ENCODE measurements around the gene WDR70.
"Not testable (repeated sequence)": the region's sequence is repeated elsewhere in the genome, so short reads cannot be mapped to it uniquely, and the experiment has no call there.

The WDR70 gene

DNA sequence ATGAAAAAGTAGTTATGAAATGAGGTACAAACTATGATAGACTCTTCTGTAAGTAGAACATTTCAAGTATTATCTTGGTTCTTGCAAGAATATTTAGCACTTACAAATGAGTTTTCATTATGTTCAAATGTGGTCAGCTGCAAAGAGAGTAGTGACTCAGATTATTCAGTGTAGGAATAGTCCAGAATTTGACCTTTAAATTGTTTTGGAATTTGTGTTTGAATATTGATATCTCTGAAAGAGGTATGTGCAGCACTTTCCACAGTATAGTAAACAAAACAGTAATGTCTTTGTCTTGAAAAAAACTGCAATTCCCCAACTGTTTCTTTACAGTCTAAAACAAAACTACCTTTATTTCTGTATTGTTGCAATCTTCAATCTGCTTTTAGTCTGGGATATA is 56.1 kb downstream of the WDR70 start:
- TF ChIP-seq, protein P1, sequence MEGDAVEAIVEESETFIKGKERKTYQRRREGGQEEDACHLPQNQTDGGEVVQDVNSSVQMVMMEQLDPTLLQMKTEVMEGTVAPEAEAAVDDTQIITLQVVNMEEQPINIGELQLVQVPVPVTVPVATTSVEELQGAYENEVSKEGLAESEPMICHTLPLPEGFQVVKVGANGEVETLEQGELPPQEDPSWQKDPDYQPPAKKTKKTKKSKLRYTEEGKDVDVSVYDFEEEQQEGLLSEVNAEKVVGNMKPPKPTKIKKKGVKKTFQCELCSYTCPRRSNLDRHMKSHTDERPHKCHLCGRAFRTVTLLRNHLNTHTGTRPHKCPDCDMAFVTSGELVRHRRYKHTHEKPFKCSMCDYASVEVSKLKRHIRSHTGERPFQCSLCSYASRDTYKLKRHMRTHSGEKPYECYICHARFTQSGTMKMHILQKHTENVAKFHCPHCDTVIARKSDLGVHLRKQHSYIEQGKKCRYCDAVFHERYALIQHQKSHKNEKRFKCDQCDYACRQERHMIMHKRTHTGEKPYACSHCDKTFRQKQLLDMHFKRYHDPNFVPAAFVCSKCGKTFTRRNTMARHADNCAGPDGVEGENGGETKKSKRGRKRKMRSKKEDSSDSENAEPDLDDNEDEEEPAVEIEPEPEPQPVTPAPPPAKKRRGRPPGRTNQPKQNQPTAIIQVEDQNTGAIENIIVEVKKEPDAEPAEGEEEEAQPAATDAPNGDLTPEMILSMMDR (IDR thresholded peaks at IDR 0.05; ENCODE audit: control insufficient read depth, extremely low read depth, insufficient read depth): no peak
- H3K4me3 ChIP-seq (ENCODE audit: low read depth, low read length): no peak overlapping the region
- no peak for DNase-seq (ENCODE audit: low read depth)

DNA sequence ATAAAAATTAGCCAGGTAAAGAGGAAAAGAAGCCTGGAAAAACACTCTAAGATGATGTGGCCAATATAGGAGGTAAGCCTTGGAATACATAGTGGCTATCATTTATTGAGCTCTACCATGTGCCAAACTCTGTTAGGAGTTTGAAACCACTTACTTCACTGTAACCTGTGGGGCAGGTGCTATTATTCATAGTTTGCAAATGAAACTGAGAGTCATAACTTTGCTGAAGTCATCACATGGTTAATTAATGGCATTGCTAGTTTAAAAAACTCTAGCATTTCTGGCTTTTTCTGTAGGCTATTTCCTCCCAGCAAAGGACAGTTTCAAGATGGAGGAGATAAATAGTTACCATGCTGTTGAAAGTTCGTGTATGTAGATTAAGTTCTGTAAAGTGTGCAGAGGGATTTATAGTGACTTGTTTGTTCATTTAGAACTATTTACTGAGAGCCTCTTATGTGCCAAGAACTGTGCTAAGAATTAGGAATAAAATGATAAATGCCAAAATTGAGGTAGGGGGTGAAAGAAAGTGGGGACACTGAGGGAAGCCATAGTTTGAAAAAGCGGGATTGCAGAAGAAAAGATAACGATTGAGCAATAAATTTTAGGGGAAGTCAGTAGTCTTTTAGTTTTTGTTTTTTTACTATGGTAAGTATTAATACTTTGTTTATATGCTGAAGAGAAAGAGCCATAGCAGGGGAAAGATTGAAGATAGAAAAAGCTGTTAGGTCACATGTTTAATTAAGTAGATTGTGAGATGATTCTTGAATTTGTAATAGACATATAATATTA is 57.2 kb downstream of the WDR70 start:
- DNase-seq (ENCODE audit: low read depth): no peak
- no peak overlapping the region for H3K4me3 ChIP-seq (ENCODE audit: low read depth, low read length)
- TF ChIP-seq, protein P1 (IDR thresholded peaks at IDR 0.05; ENCODE audit: control insufficient read depth, extremely low read depth, insufficient read depth): no peak

DNA sequence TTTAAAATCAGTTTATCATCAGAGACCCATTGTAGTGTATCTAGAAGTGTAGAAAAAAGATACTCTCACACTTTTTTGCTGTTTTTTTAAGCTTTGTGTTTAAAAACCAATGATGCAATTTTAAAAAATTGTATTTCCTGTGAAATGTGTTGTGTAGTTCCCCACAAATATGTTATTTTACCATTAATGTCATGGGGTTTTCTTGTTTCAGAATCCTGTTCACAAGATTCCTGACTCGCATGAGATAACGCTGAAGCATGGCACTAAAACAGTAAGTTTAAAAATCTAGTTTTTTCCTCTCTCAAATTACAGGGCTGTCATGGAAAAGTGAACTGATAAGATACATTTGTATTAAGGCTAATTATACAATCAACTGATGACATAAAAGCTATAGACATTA is 58.6 kb downstream of the WDR70 start:
- no peak for DNase-seq (ENCODE audit: low read depth)
- TF ChIP-seq, protein P1 (IDR thresholded peaks at IDR 0.05; ENCODE audit: control insufficient read depth, extremely low read depth, insufficient read depth): no peak

DNA sequence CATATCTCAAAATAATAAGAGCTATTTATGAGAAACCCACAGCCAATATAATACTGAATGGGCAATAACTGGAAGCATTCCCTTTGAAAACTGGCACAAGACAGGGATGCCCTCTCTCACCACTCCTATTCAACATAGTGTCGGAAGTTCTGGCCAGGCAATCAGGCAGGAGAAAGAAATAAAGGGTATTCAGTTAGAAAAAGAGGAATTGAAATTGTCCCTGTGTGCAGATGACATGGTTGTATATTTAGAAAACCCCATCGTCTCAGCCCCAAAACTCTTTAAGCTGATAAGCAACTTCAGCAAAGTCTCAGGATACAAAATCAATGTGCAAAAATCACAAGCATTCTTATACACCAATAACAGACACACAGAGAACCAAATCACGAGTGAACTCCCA is 66.7 kb downstream of the WDR70 start:
- DNase-seq (ENCODE audit: low read depth); H3K4me3 ChIP-seq (ENCODE audit: low read depth, low read length): not testable (repeated sequence)

More for the DNA sequence above, 58.6 kb downstream of the WDR70 start:
- no peak overlapping the region for H3K4me3 ChIP-seq (ENCODE audit: low read depth, low read length)

DNA sequence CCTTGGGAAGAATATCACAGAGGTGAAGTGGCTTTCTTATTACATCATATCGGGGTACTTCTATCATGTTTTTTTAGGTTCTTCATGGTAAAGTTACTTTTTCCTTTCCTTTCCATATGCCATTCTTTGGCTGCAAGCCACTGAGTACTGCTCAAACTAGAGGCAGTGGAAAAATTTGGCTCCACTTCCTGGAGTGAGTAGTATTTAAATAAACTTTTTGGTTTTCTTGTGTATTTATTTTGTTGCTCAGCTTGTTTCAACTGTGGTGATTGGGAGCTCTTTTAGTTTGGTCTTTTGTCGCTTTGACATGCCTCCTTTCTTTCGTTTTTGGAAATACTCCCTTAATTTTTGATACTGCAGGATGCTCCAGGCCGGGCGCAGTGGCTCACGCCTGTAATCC is 69.8 kb downstream of the WDR70 start:
- no peak overlapping the region for H3K4me3 ChIP-seq (ENCODE audit: low read depth, low read length)
- TF ChIP-seq, protein P1 (IDR thresholded peaks at IDR 0.05; ENCODE audit: control insufficient read depth, extremely low read depth, insufficient read depth): no peak
- no peak for DNase-seq (ENCODE audit: low read depth)

DNA sequence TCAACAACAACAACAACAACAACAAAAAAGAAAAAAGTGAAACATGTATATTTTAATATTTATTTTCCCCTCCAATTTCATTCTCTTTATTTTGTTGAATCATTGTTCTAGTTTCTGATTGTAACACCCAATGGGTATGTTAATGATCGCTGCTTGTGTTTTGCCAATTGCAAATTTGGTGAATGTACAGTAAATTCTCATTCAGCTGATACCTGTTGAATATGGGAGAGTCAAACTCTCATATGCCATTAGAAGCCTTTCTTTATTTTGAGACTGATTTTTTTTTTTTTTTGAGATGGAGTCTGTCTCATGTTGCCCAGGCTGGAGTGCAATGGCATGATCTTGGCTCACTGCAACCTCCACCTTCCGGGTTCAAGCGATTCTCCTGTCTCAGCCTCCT is 72.9 kb downstream of the WDR70 start:
- not testable (repeated sequence) for DNase-seq (ENCODE audit: low read depth); H3K4me3 ChIP-seq (ENCODE audit: low read depth, low read length)

DNA sequence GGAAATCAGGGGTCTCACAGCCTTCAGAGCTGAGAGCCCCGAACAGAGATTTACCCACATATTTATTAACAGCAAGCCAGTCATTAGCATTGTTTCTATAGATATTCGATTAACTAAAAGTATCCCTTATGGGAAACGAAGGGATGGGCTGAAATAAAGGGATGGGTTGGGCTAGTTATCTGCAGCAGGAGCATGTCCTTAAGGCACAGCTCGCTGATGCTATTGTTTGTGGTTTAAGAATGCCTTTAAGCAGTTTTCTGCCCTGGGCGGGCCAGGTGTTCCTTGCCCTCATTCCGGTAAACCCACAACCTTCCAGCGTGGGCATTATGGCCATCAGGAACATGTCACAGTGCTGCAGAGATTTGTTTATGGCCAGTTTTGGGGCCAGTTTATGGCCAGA is 74.1 kb downstream of the WDR70 start:
- not testable (repeated sequence) for DNase-seq (ENCODE audit: low read depth); H3K4me3 ChIP-seq (ENCODE audit: low read depth, low read length)

DNA sequence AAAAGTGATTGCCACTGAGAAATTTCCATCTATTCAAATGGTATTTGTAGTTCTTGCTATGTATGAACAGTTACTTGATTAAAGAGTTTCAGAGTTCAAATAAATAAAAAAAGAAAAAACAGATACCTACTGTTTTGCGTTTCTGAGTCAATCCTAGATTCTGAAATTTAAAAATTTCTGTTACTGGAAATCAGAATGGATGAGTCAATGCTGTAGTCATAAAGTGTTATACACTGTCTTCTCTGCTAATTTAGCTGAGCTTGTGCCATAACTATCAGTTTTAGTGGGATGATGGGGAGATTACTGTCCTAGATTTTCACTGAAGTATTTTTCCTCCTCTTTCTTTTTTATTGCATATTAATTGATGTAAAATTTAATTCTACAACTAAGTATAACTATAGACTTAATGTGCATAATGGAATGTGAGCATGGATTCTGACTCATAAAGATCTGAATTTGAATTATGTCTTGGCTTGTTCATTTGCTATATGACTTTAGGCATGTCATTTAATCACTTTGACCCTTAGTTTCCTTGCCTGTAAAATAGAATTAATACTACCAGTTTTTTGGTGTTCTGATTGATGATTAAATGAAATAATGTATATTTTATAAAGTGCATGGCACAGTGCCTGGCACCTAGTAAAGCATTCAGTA is 75.4 kb downstream of the WDR70 start:
- H3K4me3 ChIP-seq (ENCODE audit: low read depth, low read length); DNase-seq (ENCODE audit: low read depth): not testable (repeated sequence)

DNA sequence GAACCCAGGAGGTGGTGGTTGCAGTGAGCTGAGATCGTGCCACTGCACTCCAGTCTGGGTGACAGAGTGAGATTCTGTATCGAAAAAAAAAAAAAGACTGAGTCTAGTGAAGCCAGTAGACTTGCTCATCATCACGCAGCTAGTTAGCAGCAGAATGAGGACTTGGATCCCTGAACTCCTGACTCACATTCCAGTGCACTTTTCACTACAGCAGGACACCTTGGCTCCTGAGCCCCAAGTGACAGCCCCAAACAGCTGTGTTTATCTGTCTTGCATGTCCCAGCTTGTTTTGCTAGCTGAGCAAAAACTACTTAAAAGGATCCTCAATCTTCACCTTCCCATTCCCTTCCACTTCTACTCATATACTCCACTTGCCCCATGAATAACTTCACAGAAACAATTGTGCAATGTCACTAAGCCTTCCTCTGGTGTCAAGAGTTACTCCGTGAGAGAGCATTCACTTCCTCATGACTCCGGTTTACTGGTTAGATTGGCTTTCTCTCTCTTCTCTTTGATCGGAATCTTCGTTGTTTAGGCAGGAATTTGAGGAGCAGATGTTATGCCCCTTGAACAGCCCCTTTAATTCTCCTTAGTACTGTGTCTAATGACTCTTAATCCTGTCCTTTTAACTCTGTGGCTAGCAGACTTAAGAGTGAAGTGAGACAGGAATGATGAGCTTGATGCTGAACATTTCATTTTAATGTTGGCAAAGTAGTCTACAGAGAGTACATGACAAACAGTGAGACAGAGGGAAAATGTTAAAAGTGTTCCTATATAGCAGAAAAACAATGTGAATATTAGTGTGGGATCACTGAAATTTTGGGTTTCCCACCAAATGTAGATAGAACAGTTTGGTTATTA is 84.3 kb downstream of the WDR70 start:
- DNase-seq (ENCODE audit: low read depth); H3K4me3 ChIP-seq (ENCODE audit: low read depth, low read length): not testable (repeated sequence)

DNA sequence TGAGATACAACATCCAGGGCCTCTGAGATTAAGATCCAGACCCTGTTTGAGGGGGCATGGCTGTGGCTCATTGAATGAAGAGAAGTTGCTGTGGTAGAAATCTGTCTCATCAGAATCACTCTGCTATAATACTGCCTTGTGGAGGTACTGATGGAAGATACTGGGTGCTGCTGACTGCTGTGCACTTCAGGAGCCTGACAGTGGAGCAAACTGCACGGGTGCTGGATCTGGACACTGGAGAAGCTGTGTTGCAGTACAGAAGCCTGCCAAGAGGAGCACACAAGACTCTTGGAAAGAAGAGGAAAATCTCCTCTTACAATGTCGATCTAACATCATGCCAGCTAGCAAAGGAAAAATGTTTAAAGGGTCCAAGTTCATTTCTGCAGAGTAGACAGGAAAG is 85.5 kb downstream of the WDR70 start:
- not testable (repeated sequence) for DNase-seq (ENCODE audit: low read depth); H3K4me3 ChIP-seq (ENCODE audit: low read depth, low read length)

DNA sequence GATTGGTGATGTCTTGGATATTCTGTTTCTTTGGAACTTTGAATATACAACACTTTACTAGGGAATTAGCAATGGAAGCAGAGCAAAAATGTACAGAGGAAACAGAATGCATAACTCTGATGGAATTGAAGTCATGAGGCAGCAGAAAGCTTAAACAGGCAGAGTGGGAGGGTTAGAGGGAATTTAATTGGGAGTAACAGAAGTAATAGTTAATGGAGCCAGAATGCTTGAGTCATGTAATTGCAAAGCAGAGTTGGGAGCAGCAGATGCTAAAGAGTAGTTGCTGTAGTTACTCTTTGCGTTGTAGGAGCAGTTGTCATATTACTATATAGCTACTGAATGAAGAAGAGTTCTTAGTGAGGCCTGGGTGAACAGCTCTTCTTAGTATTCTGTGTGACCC is 90.3 kb downstream of the WDR70 start:
- not testable (repeated sequence) for DNase-seq (ENCODE audit: low read depth); H3K4me3 ChIP-seq (ENCODE audit: low read depth, low read length)
